Stimulated activated CD8-positive, alpha-beta memory T cell treated with anti-CD3 and anti-CD28 coated beads, Interleukin-7, amount 100 ng/mL, for 24 hours (primary cell): ENCODE data around the gene JMJD8.

Experiments
- DNase-seq: peaks from one replicate; pipeline ENCODE4 v3.0.0-alpha.2; 2020; ENCODE audit warnings: low read depth

JMJD8 gene

GRCh38 chr16:638034-638543, 46.0 kb downstream of the JMJD8 start:
- no peak for DNase-seq

- peak; percentile 78 for DNase-seq
Measured at GRCh38 chr16:637081-638018, 46.8 kb downstream of the JMJD8 start.

GRCh38 chr16:636206-637080, 47.7 kb downstream of the JMJD8 start, which contains the start of gene METTL26:
METTL26 (minus strand) TSS chr16:636305; CDS start chr16:636290, 15 bp downstream.
- DNase-seq, result peak; percentile 91

- DNase-seq, result no peak
Measured at GRCh38 chr16:635573-636205, 48.4 kb downstream of the JMJD8 start.

- DNase-seq, result no peak
Measured at GRCh38 chr16:634996-635395, 49.1 kb downstream of the JMJD8 start.

- no peak for DNase-seq
Measured at GRCh38 chr16:634051-634670, 50.0 kb downstream of the JMJD8 start.

GRCh38 chr16:633336-634050, 50.6 kb downstream of the JMJD8 start:
- no peak for DNase-seq

GRCh38 chr16:632486-633335, 51.4 kb downstream of the JMJD8 start:
- DNase-seq, result no peak

GRCh38 chr16:631808-632358, 52.3 kb downstream of the JMJD8 start:
- DNase-seq, result no peak
